Naive thymus-derived CD4-positive, alpha-beta T cell (primary cell): Measurements from ENCODE around the gene LRRN2. TPM values are rescaled to one million over a fixed set of nuclear protein-coding genes. Genes with fewer than 3 reads are reported as not detected.

Experiments
- ATAC-seq: fragments of 150-1000 bp; cut with Tn5 transposase; 2 replicates; pipeline ENCODE4 v1.10.0; 2021; ENCODE audit warnings: mild to moderate bottlenecking, moderate library complexity
- CTCF ChIA-PET: fragments of 350-600 bp; sonication (Branson Sonifier 250); formaldehyde crosslinking; loops from one replicate; lab custom pipeline; 2021; ENCODE audit warnings: antibody characterized with exemption; lab: Charles Lee
- POLR2A ChIA-PET: fragments of 350-600 bp; sonication (Branson Sonifier 250); formaldehyde crosslinking; loops from one replicate; lab custom pipeline; 2021; ENCODE audit warnings: antibody characterized with exemption, inconsistent platforms; lab: Charles Lee
- DNase-seq, 9 donors: peaks; one replicate each; pipeline versions ENCODE4 v3.0.0 to v3.0.0-alpha.2; 2020 to 2022; ENCODE audit warnings: mixed read lengths in 1 of 9
- H3K27ac ChIP-seq: one replicate; pipeline ENCODE4 v1.7.0; 2013; ENCODE audit warnings: mild to moderate bottlenecking, low read depth, low read length, moderate library complexity
- H3K27me3 ChIP-seq, 2 donors: one replicate each; pipeline ENCODE4 v1.7.0; 2013; ENCODE audit warnings: low read length in 2 of 2, mild to moderate bottlenecking in 2 of 2, moderate library complexity in 2 of 2; ENCODE audit not compliant: control insufficient read depth in 2 of 2, insufficient read depth in 2 of 2
- H3K36me3 ChIP-seq, 3 experiments: 1 replicate in 2 of 3; 2 replicates in 1 of 3; pipeline ENCODE4 v1.7.0; 2013; ENCODE audit warnings: low read length in 3 of 3, mild to moderate bottlenecking in 3 of 3, moderate library complexity in 1 of 3; ENCODE audit not compliant: insufficient read depth in 3 of 3, control insufficient read depth in 2 of 3
- H3K4me1 ChIP-seq, 2 donors: one replicate each; pipeline ENCODE4 v1.7.0; 2013; ENCODE audit warnings: low read length in 2 of 2, mild to moderate bottlenecking in 2 of 2, moderate library complexity in 1 of 2; ENCODE audit not compliant: control insufficient read depth in 2 of 2, insufficient read depth in 2 of 2
- H3K4me3 ChIP-seq: 2 replicates; pipeline ENCODE4 v1.7.0; 2013; ENCODE audit warnings: mild to moderate bottlenecking, low read length
- H3K9me3 ChIP-seq, 3 experiments: 1 replicate in 2 of 3; 2 replicates in 1 of 3; pipeline ENCODE4 v1.7.0; 2013; ENCODE audit warnings: low read length in 3 of 3; ENCODE audit not compliant: control insufficient read depth in 2 of 3
- H3K27ac Mint-ChIP-seq, 9 donors: one replicate each; pipeline ENCODE4 v1.8.0; 2020 to 2022; ENCODE audit warnings: mixed read lengths in 9 of 9, mild to moderate bottlenecking in 8 of 9, moderate library complexity in 5 of 9, inconsistent platforms in 2 of 9
- H3K27me3 Mint-ChIP-seq, 5 donors: one replicate each; pipeline ENCODE4 v1.8.0; 2021 to 2022; ENCODE audit warnings: mixed read lengths in 5 of 5, mild to moderate bottlenecking in 1 of 5
- H3K36me3 Mint-ChIP-seq, 5 donors: one replicate each; pipeline ENCODE4 v1.8.0; 2020 to 2022; ENCODE audit warnings: mixed read lengths in 5 of 5, mild to moderate bottlenecking in 3 of 5, inconsistent platforms in 1 of 5
- H3K4me1 Mint-ChIP-seq, 7 donors: one replicate each; pipeline ENCODE4 v1.8.0; 2020 to 2022; ENCODE audit warnings: mixed read lengths in 7 of 7, mild to moderate bottlenecking in 3 of 7, inconsistent platforms in 1 of 7
- H3K4me3 Mint-ChIP-seq, 10 donors: one replicate each; pipeline ENCODE4 v1.8.0; 2020 to 2022; ENCODE audit warnings: mild to moderate bottlenecking in 10 of 10, mixed read lengths in 10 of 10, moderate library complexity in 6 of 10, inconsistent platforms in 2 of 10
- H3K9me3 Mint-ChIP-seq, 11 donors: one replicate each; pipeline ENCODE4 v1.8.0; 2020 to 2022; ENCODE audit warnings: mixed read lengths in 11 of 11, mild to moderate bottlenecking in 4 of 11, inconsistent platforms in 1 of 11, moderate library complexity in 1 of 11
- intact Hi-C, 2 donors: fragments of 100-400 bp; cut with micrococcal nuclease; formaldehyde crosslinking; loops; one replicate each; pipeline ENCODE4 v1.15.1; 2023
- polyA plus RNA-seq, 2 donors: library from polyadenylated mRNA; unstranded; fragments of 300-500 nt; fragmentation: Illumina TruSeq; gene quantifications; one replicate each; pipeline ENCODE4 v1.2.3, GENCODE V29; 2021
- total RNA-seq, 6 experiments: library from RNA in 5 of 6; stranded (reverse) in 5 of 6; gene quantifications; 1 replicate in 5 of 6; 2 replicates in 1 of 6; pipeline ENCODE4 v1.2.3 and lab custom pipeline; 2021 to 2026

Gene LRRN2
- total and polyA plus RNA-seq, 7 experiments from 2014 or later = 1.3 TPM; not detected in 6

DNA sequence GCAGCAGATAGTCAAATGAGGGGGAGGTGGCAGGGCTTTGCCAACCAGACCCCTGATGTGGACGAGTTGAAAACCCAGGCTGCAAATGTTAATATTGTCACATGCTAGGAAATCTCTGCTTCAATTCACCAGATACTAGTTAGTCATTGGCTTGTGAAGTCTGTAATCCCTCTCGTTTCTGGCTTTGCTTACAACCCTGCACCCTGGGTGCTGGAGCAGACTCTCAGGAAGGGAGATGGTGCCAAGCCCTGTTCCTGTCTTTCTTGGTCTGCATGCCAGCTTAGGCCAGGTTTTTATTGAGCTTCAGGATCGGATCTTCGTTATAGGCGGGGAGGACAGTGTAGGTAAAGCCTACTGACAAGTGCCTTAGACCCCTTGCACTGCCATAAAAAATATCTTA lies 116.1 kb downstream of the LRRN2 start:
- Mint-ChIP-seq H3K9me3 (peaks cover 0 to 3% (median 0%) of the 10 kb centered on the region in 11 donors), H3K4me3 (no peak overlapping the region), H3K4me1 (peaks cover 5 to 35% (median 23%) of the 10 kb centered on the region in 7 donors), H3K27me3 (no peaks in the 10 kb centered on the region), H3K27ac (peak overlapping the region in 2 of 9 donors; percentile 38 to 83), H3K36me3 (peaks cover 16 to 47% (median 32%) of the 10 kb centered on the region in 5 donors)
- Histone ChIP-seq H3K36me3 (peaks cover 0 to 52% (median 4%) of the 10 kb centered on the region in 3 experiments), H3K27me3 (no peaks in the 10 kb centered on the region), H3K27ac (no peak overlapping the region), H3K9me3 (no peaks in the 10 kb centered on the region), H3K4me3 (no peak overlapping the region), H3K4me1 (peaks cover 14 to 18% of the 10 kb centered on the region in 2 donors)
- ChIA-PET CTCF (interaction anchor here (1.0 kb wide), 1 partner anchor 238 kb away, joined by 5 read pairs; no protein-coding TSS in a partner anchor), POLR2A (interaction anchor here (1.3 kb wide), 1 partner anchor 13 kb away, joined by 6 read pairs; no protein-coding TSS in a partner anchor)
- DNase-seq = no peak
- intact Hi-C loops = loop anchor here (5.0 kb wide), 3 partner anchors 53 to 373 kb away; no protein-coding TSS in a partner anchor
- ATAC-seq = no peak

GRCh38 chr1:204568576-204569315 lies 116.8 kb downstream of the LRRN2 start:
- Histone ChIP-seq H3K4me1 (peaks cover 14 to 23% of the 10 kb centered on the region in 2 donors), H3K27ac (no peak overlapping the region), H3K4me3 (no peak overlapping the region), H3K27me3 (no peaks in the 10 kb centered on the region), H3K9me3 (no peaks in the 10 kb centered on the region), H3K36me3 (peaks cover 0 to 47% (median 4%) of the 10 kb centered on the region in 3 experiments)
- no peaks in the 10 kb centered on the region for H3K27me3 Mint-ChIP-seq
- H3K27ac Mint-ChIP-seq = peak overlapping the region in 2 of 9 donors; percentile 6 to 44
- ChIA-PET CTCF (interaction anchor here (0.6 to 1.1 kb wide), 5 partner anchors 9 to 238 kb away, joined by 3 to 5 read pairs (median 4); no protein-coding TSS in a partner anchor), POLR2A (interaction anchor here (1.3 kb wide), 1 partner anchor 12 kb away, joined by 6 read pairs; no protein-coding TSS in a partner anchor)
- H3K4me3 Mint-ChIP-seq = no peak overlapping the region
- intact Hi-C loops = loop anchor here (5.0 kb wide), 3 partner anchors 54 to 374 kb away; no protein-coding TSS in a partner anchor
- DNase-seq (no peak), ATAC-seq (no peak)
- peaks cover 0 to 1% (median 0%) of the 10 kb centered on the region in 11 donors for H3K9me3 Mint-ChIP-seq
- peaks cover 10 to 38% (median 30%) of the 10 kb centered on the region in 7 donors for H3K4me1 Mint-ChIP-seq
- peaks cover 11 to 42% (median 32%) of the 10 kb centered on the region in 5 donors for H3K36me3 Mint-ChIP-seq

Other genes starting within 250 kb of the LRRN2 start
- gene PIK3C2B, start 190.9 kb downstream of the LRRN2 start, total RNA-seq = 10 to 100 TPM; 26.8 to 41.9 (median 32.5) TPM
- 1 to 10 TPM; 2.7 to 4.2 TPM for gene PIK3C2B, start 190.9 kb downstream of the LRRN2 start, polyA plus RNA-seq
- 100 to 1,000 TPM; 107 to 278 (median 268) TPM for gene MDM4, start 169.3 kb downstream of the LRRN2 start, total RNA-seq
- 10 to 100 TPM; 19.1 to 21.1 TPM for gene MDM4, start 169.3 kb downstream of the LRRN2 start, polyA plus RNA-seq
- under 1 TPM in 1 of 5 experiments, not detected in 4; 0.31 TPM for gene NFASC, start 185.1 kb upstream of the LRRN2 start, total RNA-seq
- not detected for gene NFASC, start 185.1 kb upstream of the LRRN2 start, polyA plus RNA-seq